Measurements from ENCODE around the gene RTN1.

RTN1 gene

GRCh38 chr14:59739794-59740193 lies 130.8 kb downstream of the RTN1 start:
- Histone ChIP-seq H3K36me3 (ENCODE audit: control insufficient read depth, low read depth, low read length) (no peaks in the 10 kb centered on the region), H3K27ac (ENCODE audit: low read length) (no peak overlapping the region), H3K4me3 (ENCODE audit: low read length) (no peak overlapping the region), H3K9me3 (ENCODE audit: control insufficient read depth, low read depth, low read length) (no peaks in the 10 kb centered on the region), H3K27me3 (ENCODE audit: control insufficient read depth, insufficient read depth, low read length) (no peaks in the 10 kb centered on the region), H3K4me1 (ENCODE audit: control insufficient read depth, low read depth, low read length) (no peaks in the 10 kb centered on the region), H3K9ac (ENCODE audit: low read length) (no peak overlapping the region)

GRCh38 chr14:59728304-59728703 lies 142.3 kb downstream of the RTN1 start:
- H3K4me3 ChIP-seq (ENCODE audit: low read length): no peak overlapping the region
- H3K9ac ChIP-seq (ENCODE audit: low read length): no peak overlapping the region
- H3K27ac ChIP-seq (ENCODE audit: low read length): no peak overlapping the region
- H3K4me1 ChIP-seq (ENCODE audit: control insufficient read depth, low read depth, low read length): no peaks in the 10 kb centered on the region
- no peaks in the 10 kb centered on the region for H3K36me3 ChIP-seq (ENCODE audit: control insufficient read depth, low read depth, low read length)
- no peaks in the 10 kb centered on the region for H3K9me3 ChIP-seq (ENCODE audit: control insufficient read depth, low read depth, low read length)
- H3K27me3 ChIP-seq (ENCODE audit: control insufficient read depth, insufficient read depth, low read length): no peaks in the 10 kb centered on the region

- Histone ChIP-seq H3K9ac (ENCODE audit: low read length) (no peak overlapping the region), H3K9me3 (ENCODE audit: control insufficient read depth, low read depth, low read length) (no peaks in the 10 kb centered on the region), H3K4me1 (ENCODE audit: control insufficient read depth, low read depth, low read length) (no peaks in the 10 kb centered on the region), H3K27ac (ENCODE audit: low read length) (no peak overlapping the region), H3K36me3 (ENCODE audit: control insufficient read depth, low read depth, low read length) (no peaks in the 10 kb centered on the region), H3K27me3 (ENCODE audit: control insufficient read depth, insufficient read depth, low read length) (no peaks in the 10 kb centered on the region), H3K4me3 (ENCODE audit: low read length) (no peak overlapping the region)
Observed at GRCh38 chr14:59727073-59727661, 143.4 kb downstream of the RTN1 start.

GRCh38 chr14:59711080-59711479 lies 159.5 kb downstream of the RTN1 start:
- Histone ChIP-seq H3K9ac (ENCODE audit: low read length) (no peak overlapping the region), H3K27me3 (ENCODE audit: control insufficient read depth, insufficient read depth, low read length) (no peaks in the 10 kb centered on the region), H3K9me3 (ENCODE audit: control insufficient read depth, low read depth, low read length) (no peaks in the 10 kb centered on the region), H3K4me1 (ENCODE audit: control insufficient read depth, low read depth, low read length) (no peaks in the 10 kb centered on the region), H3K27ac (ENCODE audit: low read length) (no peak overlapping the region), H3K36me3 (ENCODE audit: control insufficient read depth, low read depth, low read length) (no peaks in the 10 kb centered on the region), H3K4me3 (ENCODE audit: low read length) (no peak overlapping the region)

GRCh38 chr14:59707778-59708561 lies 162.6 kb downstream of the RTN1 start:
- Histone ChIP-seq H3K27ac (ENCODE audit: low read length) (no peak overlapping the region), H3K27me3 (ENCODE audit: control insufficient read depth, insufficient read depth, low read length) (no peaks in the 10 kb centered on the region), H3K36me3 (ENCODE audit: control insufficient read depth, low read depth, low read length) (no peaks in the 10 kb centered on the region), H3K9me3 (ENCODE audit: control insufficient read depth, low read depth, low read length) (no peaks in the 10 kb centered on the region), H3K9ac (ENCODE audit: low read length) (no peak overlapping the region), H3K4me3 (ENCODE audit: low read length) (no peak overlapping the region), H3K4me1 (ENCODE audit: control insufficient read depth, low read depth, low read length) (no peaks in the 10 kb centered on the region)

GRCh38 chr14:59705866-59706265 lies 164.7 kb downstream of the RTN1 start:
- Histone ChIP-seq H3K27ac (ENCODE audit: low read length) (no peak overlapping the region), H3K4me1 (ENCODE audit: control insufficient read depth, low read depth, low read length) (no peaks in the 10 kb centered on the region), H3K9me3 (ENCODE audit: control insufficient read depth, low read depth, low read length) (peaks cover 7% of the 10 kb centered on the region), H3K9ac (ENCODE audit: low read length) (no peak overlapping the region), H3K36me3 (ENCODE audit: control insufficient read depth, low read depth, low read length) (no peaks in the 10 kb centered on the region), H3K4me3 (ENCODE audit: low read length) (no peak overlapping the region), H3K27me3 (ENCODE audit: control insufficient read depth, insufficient read depth, low read length) (no peaks in the 10 kb centered on the region)

GRCh38 chr14:59705245-59705644 lies 165.3 kb downstream of the RTN1 start:
- Histone ChIP-seq H3K4me1 (ENCODE audit: control insufficient read depth, low read depth, low read length) (no peaks in the 10 kb centered on the region), H3K27me3 (ENCODE audit: control insufficient read depth, insufficient read depth, low read length) (no peaks in the 10 kb centered on the region), H3K9me3 (ENCODE audit: control insufficient read depth, low read depth, low read length) (peaks cover 8% of the 10 kb centered on the region), H3K9ac (ENCODE audit: low read length) (no peak overlapping the region), H3K36me3 (ENCODE audit: control insufficient read depth, low read depth, low read length) (no peaks in the 10 kb centered on the region), H3K27ac (ENCODE audit: low read length) (no peak overlapping the region), H3K4me3 (ENCODE audit: low read length) (no peak overlapping the region)

GRCh38 chr14:59704054-59704645 lies 166.4 kb downstream of the RTN1 start:
- H3K36me3 ChIP-seq (ENCODE audit: control insufficient read depth, low read depth, low read length): no peaks in the 10 kb centered on the region
- H3K4me1 ChIP-seq (ENCODE audit: control insufficient read depth, low read depth, low read length): no peaks in the 10 kb centered on the region
- H3K9ac ChIP-seq (ENCODE audit: low read length): no peak overlapping the region
- H3K27me3 ChIP-seq (ENCODE audit: control insufficient read depth, insufficient read depth, low read length): no peaks in the 10 kb centered on the region
- H3K27ac ChIP-seq (ENCODE audit: low read length): no peak overlapping the region
- peaks cover 8% of the 10 kb centered on the region for H3K9me3 ChIP-seq (ENCODE audit: control insufficient read depth, low read depth, low read length)
- no peak overlapping the region for H3K4me3 ChIP-seq (ENCODE audit: low read length)

GRCh38 chr14:59699442-59699841 lies 171.1 kb downstream of the RTN1 start:
- Histone ChIP-seq H3K9ac (ENCODE audit: low read length) (no peak overlapping the region), H3K9me3 (ENCODE audit: control insufficient read depth, low read depth, low read length) (peaks cover 8% of the 10 kb centered on the region), H3K36me3 (ENCODE audit: control insufficient read depth, low read depth, low read length) (no peaks in the 10 kb centered on the region), H3K4me1 (ENCODE audit: control insufficient read depth, low read depth, low read length) (no peaks in the 10 kb centered on the region), H3K4me3 (ENCODE audit: low read length) (no peak overlapping the region), H3K27me3 (ENCODE audit: control insufficient read depth, insufficient read depth, low read length) (no peaks in the 10 kb centered on the region), H3K27ac (ENCODE audit: low read length) (no peak overlapping the region)

- Histone ChIP-seq H3K4me1 (ENCODE audit: control insufficient read depth, low read depth, low read length) (no peaks in the 10 kb centered on the region), H3K27me3 (ENCODE audit: control insufficient read depth, insufficient read depth, low read length) (no peaks in the 10 kb centered on the region), H3K36me3 (ENCODE audit: control insufficient read depth, low read depth, low read length) (no peaks in the 10 kb centered on the region), H3K27ac (ENCODE audit: low read length) (no peak overlapping the region), H3K9ac (ENCODE audit: low read length) (no peak overlapping the region), H3K9me3 (ENCODE audit: control insufficient read depth, low read depth, low read length) (peaks cover 8% of the 10 kb centered on the region), H3K4me3 (ENCODE audit: low read length) (no peak overlapping the region)
Observed at GRCh38 chr14:59698793-59699192, 171.8 kb downstream of the RTN1 start.

GRCh38 chr14:59695198-59695597 lies 175.4 kb downstream of the RTN1 start:
- Histone ChIP-seq H3K9me3 (ENCODE audit: control insufficient read depth, low read depth, low read length) (no peaks in the 10 kb centered on the region), H3K36me3 (ENCODE audit: control insufficient read depth, low read depth, low read length) (no peaks in the 10 kb centered on the region), H3K4me3 (ENCODE audit: low read length) (no peak overlapping the region), H3K27me3 (ENCODE audit: control insufficient read depth, insufficient read depth, low read length) (no peaks in the 10 kb centered on the region), H3K27ac (ENCODE audit: low read length) (no peak overlapping the region), H3K4me1 (ENCODE audit: control insufficient read depth, low read depth, low read length) (no peaks in the 10 kb centered on the region), H3K9ac (ENCODE audit: low read length) (no peak overlapping the region)

- H3K27me3 ChIP-seq (ENCODE audit: control insufficient read depth, insufficient read depth, low read length): no peaks in the 10 kb centered on the region
- H3K4me1 ChIP-seq (ENCODE audit: control insufficient read depth, low read depth, low read length): no peaks in the 10 kb centered on the region
- no peaks in the 10 kb centered on the region for H3K9me3 ChIP-seq (ENCODE audit: control insufficient read depth, low read depth, low read length)
- H3K27ac ChIP-seq (ENCODE audit: low read length): no peak overlapping the region
- no peak overlapping the region for H3K4me3 ChIP-seq (ENCODE audit: low read length)
- H3K9ac ChIP-seq (ENCODE audit: low read length): no peak overlapping the region
- no peaks in the 10 kb centered on the region for H3K36me3 ChIP-seq (ENCODE audit: control insufficient read depth, low read depth, low read length)
Observed at GRCh38 chr14:59691266-59691665, 179.3 kb downstream of the RTN1 start.
